ENCODE data around the gene LAMA4.

The LAMA4 gene

GRCh38 chr6:112183271-112183671 lies 71.1 kb downstream of the LAMA4 start:
- H3K4me1 ChIP-seq (ENCODE audit: low read depth, poor library complexity, severe bottlenecking), result no peaks in the 10 kb centered on the region
- no peak overlapping the region for H3K9ac ChIP-seq
- H3K4me3 ChIP-seq (IDR thresholded peaks at IDR 0.05; ENCODE audit: insufficient read depth, low read depth, low read length), result no peak overlapping the region
- H3K36me3 ChIP-seq (ENCODE audit: insufficient read depth), result no peaks in the 10 kb centered on the region
- H3K27ac ChIP-seq, result no peak overlapping the region
- H3K4me2 ChIP-seq, result no peak overlapping the region
- no peaks in the 10 kb centered on the region for H4K20me1 ChIP-seq (ENCODE audit: insufficient read depth)
- H3K27me3 ChIP-seq (ENCODE audit: insufficient read depth, low read depth), result no peaks in the 10 kb centered on the region
- no peak overlapping the region for H2AFZ ChIP-seq (ENCODE audit: low read depth)
- no peaks in the 10 kb centered on the region for H3K79me2 ChIP-seq (ENCODE audit: insufficient read depth, low read depth)
- no peak for TF ChIP-seq CTCF (conservative IDR thresholded peaks at IDR 0.05; ENCODE audit: low read depth, low read length)

GRCh38 chr6:112181130-112181529 lies 73.2 kb downstream of the LAMA4 start:
- H2AFZ ChIP-seq (ENCODE audit: low read depth), result no peak overlapping the region
- no peaks in the 10 kb centered on the region for H3K36me3 ChIP-seq (ENCODE audit: insufficient read depth)
- H3K4me1 ChIP-seq (ENCODE audit: low read depth, poor library complexity, severe bottlenecking), result no peaks in the 10 kb centered on the region
- no peak overlapping the region for H3K27ac ChIP-seq
- no peak for TF ChIP-seq CTCF (conservative IDR thresholded peaks at IDR 0.05; ENCODE audit: low read depth, low read length)
- H3K4me3 ChIP-seq (IDR thresholded peaks at IDR 0.05; ENCODE audit: insufficient read depth, low read depth, low read length), result no peak overlapping the region
- H3K4me2 ChIP-seq, result no peak overlapping the region
- H3K9ac ChIP-seq, result no peak overlapping the region
- H3K27me3 ChIP-seq (ENCODE audit: insufficient read depth, low read depth), result no peaks in the 10 kb centered on the region
- H3K79me2 ChIP-seq (ENCODE audit: insufficient read depth, low read depth), result no peaks in the 10 kb centered on the region
- no peaks in the 10 kb centered on the region for H4K20me1 ChIP-seq (ENCODE audit: insufficient read depth)

- no peak overlapping the region for H2AFZ ChIP-seq (ENCODE audit: low read depth)
- TF ChIP-seq CTCF (conservative IDR thresholded peaks at IDR 0.05; ENCODE audit: low read depth, low read length), result peak; percentile 68
- H3K4me3 ChIP-seq (IDR thresholded peaks at IDR 0.05; ENCODE audit: insufficient read depth, low read depth, low read length), result no peak overlapping the region
- no peak overlapping the region for H3K4me2 ChIP-seq
- no peaks in the 10 kb centered on the region for H4K20me1 ChIP-seq (ENCODE audit: insufficient read depth)
- H3K36me3 ChIP-seq (ENCODE audit: insufficient read depth), result no peaks in the 10 kb centered on the region
- no peaks in the 10 kb centered on the region for H3K4me1 ChIP-seq (ENCODE audit: low read depth, poor library complexity, severe bottlenecking)
- no peak overlapping the region for H3K27ac ChIP-seq
- H3K79me2 ChIP-seq (ENCODE audit: insufficient read depth, low read depth), result no peaks in the 10 kb centered on the region
- no peaks in the 10 kb centered on the region for H3K27me3 ChIP-seq (ENCODE audit: insufficient read depth, low read depth)
- H3K9ac ChIP-seq, result no peak overlapping the region
Measured at GRCh38 chr6:112180095-112180820, 74.1 kb downstream of the LAMA4 start.

GRCh38 chr6:112179631-112180030 lies 74.7 kb downstream of the LAMA4 start:
- Histone ChIP-seq H3K4me1 (ENCODE audit: low read depth, poor library complexity, severe bottlenecking) (no peaks in the 10 kb centered on the region), H3K4me2 (no peak overlapping the region), H3K4me3 (IDR thresholded peaks at IDR 0.05; ENCODE audit: insufficient read depth, low read depth, low read length) (no peak overlapping the region), H3K27ac (no peak overlapping the region), H4K20me1 (ENCODE audit: insufficient read depth) (no peaks in the 10 kb centered on the region), H3K36me3 (ENCODE audit: insufficient read depth) (no peaks in the 10 kb centered on the region), H2AFZ (ENCODE audit: low read depth) (no peak overlapping the region), H3K9ac (no peak overlapping the region), H3K27me3 (ENCODE audit: insufficient read depth, low read depth) (no peaks in the 10 kb centered on the region), H3K79me2 (ENCODE audit: insufficient read depth, low read depth) (no peaks in the 10 kb centered on the region)
- TF ChIP-seq CTCF (conservative IDR thresholded peaks at IDR 0.05; ENCODE audit: low read depth, low read length), result no peak

All from KMS-11 (cell line).